Ectodermal cell (in vitro differentiated cells): ENCODE results near the gene YDJC.
"Not testable (repeated sequence)": the region's sequence is repeated elsewhere in the genome, so short reads cannot be mapped to it uniquely, and the experiment has no call there.

Experiments
- H3K27ac ChIP-seq: 2 replicates; pipeline ENCODE4 v1.7.0; 2013; ENCODE audit warnings: mild to moderate bottlenecking, low read depth, low read length; ENCODE audit not compliant: insufficient read depth, poor library complexity, severe bottlenecking
- H3K27me3 ChIP-seq: 2 replicates; pipeline ENCODE4 v1.7.0; 2013; ENCODE audit warnings: mild to moderate bottlenecking, low read length; ENCODE audit not compliant: insufficient read depth, control insufficient read depth, poor library complexity, severe bottlenecking
- H3K36me3 ChIP-seq: one replicate; pipeline ENCODE4 v1.7.0; 2013; ENCODE audit warnings: low read length; ENCODE audit not compliant: control insufficient read depth, insufficient read depth
- H3K4me1 ChIP-seq: one replicate; pipeline ENCODE4 v1.7.0; 2013; ENCODE audit warnings: low read length; ENCODE audit not compliant: control insufficient read depth, insufficient read depth
- H3K4me3 ChIP-seq: 2 replicates; pipeline ENCODE4 v1.7.0; 2013; ENCODE audit warnings: low read depth, low read length, control low read depth; ENCODE audit not compliant: insufficient read depth
- H3K9me3 ChIP-seq: 2 replicates; pipeline ENCODE4 v1.7.0; 2013; ENCODE audit warnings: mild to moderate bottlenecking, low read length, moderate library complexity; ENCODE audit not compliant: control insufficient read depth
- WGBS, 2 experiments: methylation state at CpG; one replicate each; pipeline ENCODE4 v1.1.7; 2013; ENCODE audit warnings: missing lambda C conversion rate in 2 of 2; 5-methylcytosine and 5-hydroxymethylcytosine counted together

Gene YDJC

DNA sequence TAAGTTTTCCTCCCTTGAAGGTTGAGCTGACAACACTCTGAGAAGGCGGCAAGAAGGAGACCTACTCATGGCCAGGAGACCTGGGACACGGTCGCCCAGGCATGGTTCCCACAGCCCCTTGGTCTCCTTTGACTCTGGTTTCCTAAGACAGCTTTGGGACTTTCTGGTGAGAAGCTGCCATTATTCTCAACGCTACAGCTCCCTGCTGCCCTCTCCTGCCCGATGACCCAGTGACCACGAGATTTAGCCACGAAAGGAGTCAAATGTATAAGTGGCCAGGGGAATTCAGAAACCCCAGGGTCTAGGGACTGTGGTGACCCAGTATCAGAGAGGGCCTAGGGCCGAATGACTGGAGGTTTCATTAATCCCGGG is 11.6 kb upstream of the YDJC start:
- Histone ChIP-seq H3K27ac (no peak overlapping the region), H3K4me3 (peak overlapping the region; percentile 63), H3K4me1 (peaks cover 3% of the 10 kb centered on the region), H3K36me3 (peaks cover 4% of the 10 kb centered on the region), H3K9me3 (no peaks in the 10 kb centered on the region), H3K27me3 (peaks cover 8% of the 10 kb centered on the region)
- WGBS, 2 experiments, result 9 to 11% methylated on average over 9 of the region's 9 CpGs

DNA sequence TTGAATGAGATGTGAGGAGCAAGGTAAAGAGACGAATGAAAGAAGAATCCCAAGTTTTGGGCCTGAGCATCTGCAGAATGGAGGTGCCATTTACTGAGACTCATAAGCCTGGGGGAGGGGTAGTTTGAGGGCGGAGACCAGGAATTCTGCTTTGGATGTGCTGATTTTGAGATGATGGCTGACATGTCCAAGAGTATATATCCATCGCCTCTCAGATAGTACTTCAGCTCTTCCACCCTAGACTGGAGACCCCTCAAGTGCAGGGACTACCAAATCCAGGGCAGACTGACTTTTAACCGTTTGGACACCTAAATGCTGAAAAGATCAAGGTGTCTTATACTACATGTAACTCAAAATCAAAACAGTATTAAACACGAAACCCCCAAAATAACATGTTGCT is 11.0 kb upstream of the YDJC start:
- peaks cover 4% of the 10 kb centered on the region for H3K36me3 ChIP-seq
- no peak overlapping the region for H3K27ac ChIP-seq
- 91 to 93% methylated on average over 5 of the region's 5 CpGs for WGBS, 2 experiments
- H3K4me1 ChIP-seq, result peaks cover 3% of the 10 kb centered on the region
- no peaks in the 10 kb centered on the region for H3K9me3 ChIP-seq
- peaks cover 8% of the 10 kb centered on the region for H3K27me3 ChIP-seq
- no peak overlapping the region for H3K4me3 ChIP-seq

DNA sequence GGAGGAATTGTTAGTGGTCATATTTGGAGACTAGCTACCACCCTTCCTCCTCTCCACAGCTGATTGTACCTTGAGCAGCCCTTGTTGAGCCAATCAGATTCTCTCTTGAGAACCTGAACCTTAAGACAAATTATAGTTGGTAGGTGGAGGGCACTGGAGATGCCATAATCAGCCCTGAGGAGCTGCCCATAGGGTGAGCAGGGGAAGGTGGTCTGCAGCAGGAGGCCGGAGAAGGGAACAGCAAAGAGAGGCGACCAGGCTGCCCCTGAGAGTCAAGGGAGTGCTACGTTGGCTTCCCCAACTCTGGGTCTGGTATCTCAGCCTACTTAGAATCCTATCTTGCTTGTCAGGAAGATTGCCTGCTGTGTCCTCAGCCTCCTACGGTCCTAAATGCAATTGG is 9.5 kb upstream of the YDJC start:
- H3K27ac ChIP-seq, result no peak overlapping the region
- peaks cover 3% of the 10 kb centered on the region for H3K4me1 ChIP-seq
- no peaks in the 10 kb centered on the region for H3K9me3 ChIP-seq
- H3K27me3 ChIP-seq, result peaks cover 8% of the 10 kb centered on the region
- no peaks in the 10 kb centered on the region for H3K36me3 ChIP-seq
- H3K4me3 ChIP-seq, result no peak overlapping the region
- 84 to 86% methylated on average over 4 of the region's 4 CpGs for WGBS, 2 experiments

DNA sequence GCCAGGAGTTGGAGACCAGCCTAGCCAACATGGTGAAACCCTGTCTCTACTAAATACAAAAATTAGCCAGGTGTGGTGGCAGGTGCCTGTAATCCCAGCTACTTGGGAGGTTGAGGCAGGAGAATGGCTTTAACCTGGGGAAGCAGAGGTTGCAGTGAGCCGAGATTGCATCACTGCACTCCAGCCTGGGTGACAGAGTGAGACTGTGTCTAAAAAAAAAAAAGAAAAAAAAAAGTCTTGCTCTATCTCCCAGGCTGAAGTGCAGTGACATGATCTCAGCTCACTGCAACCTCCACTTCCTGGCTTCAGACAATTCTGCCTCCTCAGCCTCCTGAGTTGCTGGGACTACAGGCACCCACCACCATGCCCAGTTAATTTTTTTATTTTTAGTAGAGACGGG is 7.6 kb upstream of the YDJC start:
- not testable (repeated sequence) for H3K4me1 ChIP-seq, H3K27me3 ChIP-seq, H3K36me3 ChIP-seq

DNA sequence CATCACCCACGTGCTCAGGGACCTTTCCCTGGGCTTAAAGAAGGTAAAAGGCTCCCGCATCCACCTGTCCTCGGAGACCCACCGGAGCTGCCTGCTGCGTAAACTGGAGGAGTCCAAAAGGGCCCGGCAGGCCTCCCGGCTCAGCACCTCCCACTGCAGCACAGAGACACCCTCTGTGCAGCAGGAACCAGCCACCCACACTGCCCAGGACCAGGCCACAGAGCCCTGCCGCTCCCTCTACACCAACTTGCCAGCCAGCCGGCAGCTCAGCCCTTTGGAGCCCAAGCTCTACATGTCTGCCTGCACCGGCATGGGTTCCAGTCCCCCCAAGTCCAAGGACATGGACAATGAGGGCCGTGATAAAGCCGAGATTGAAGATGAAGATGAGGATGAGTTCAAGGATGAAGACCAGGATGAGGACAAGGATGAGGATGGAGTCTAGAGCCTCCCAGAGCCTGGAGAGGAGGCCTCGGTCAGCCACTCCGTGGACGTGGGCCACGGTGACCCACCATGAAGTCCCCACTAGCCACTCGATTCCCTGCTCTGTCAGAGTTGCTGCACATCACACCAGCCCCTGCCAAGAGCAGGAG is 6.9 kb upstream of the YDJC start:
- H3K9me3 ChIP-seq, result no peaks in the 10 kb centered on the region
- H3K4me1 ChIP-seq, result peaks cover 3% of the 10 kb centered on the region
- H3K36me3 ChIP-seq, result no peaks in the 10 kb centered on the region
- no peak overlapping the region for H3K27ac ChIP-seq
- H3K4me3 ChIP-seq, result no peak overlapping the region
- 90 to 91% methylated on average over 17 of the region's 17 CpGs for WGBS, 2 experiments
- no peaks in the 10 kb centered on the region for H3K27me3 ChIP-seq

More for the DNA sequence above, 7.6 kb upstream of the YDJC start:
- H3K4me3 ChIP-seq, H3K9me3 ChIP-seq, H3K27ac ChIP-seq: not testable (repeated sequence)
- WGBS, 2 experiments, result 85 to 97% methylated on average over 2 of the region's 2 CpGs

DNA sequence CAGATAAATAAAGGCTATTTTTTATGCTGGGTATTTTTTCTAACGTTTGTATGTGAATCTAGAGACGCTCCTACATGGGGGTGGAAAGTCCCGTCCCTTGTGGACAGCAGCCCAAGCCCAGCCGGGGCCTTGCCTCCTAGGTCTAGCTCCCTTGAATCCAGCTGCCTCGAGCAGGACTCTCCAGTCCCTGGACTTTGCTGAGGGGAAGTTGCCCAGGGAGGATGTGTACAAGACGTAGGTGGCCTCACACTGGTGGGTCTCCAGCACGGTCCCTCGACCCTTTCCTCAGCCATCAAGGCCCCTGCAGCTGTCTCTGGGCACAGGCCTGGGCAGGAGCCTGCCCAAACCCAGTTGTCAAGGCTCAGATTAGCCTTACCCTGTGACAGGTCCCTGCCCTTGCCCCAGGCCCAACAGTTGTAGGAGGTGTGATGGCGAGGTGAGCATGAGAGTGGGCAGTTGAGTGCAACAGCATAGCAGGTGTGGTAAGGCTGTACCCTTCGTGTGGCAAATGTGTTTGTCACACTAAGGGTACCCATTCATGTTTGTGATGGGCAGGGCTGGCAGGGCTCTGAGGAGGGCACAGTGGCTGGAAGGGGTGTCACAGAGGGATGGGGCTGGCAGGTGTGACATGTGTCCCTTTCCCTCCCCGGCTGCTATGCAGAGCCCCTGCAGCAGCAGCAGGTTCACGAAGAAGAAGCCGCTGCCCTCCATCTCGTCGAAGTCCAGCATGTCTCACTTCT is 6.1 kb upstream of the YDJC start:
- no peak overlapping the region for H3K27ac ChIP-seq
- 87 to 89% methylated on average over 15 of the region's 15 CpGs for WGBS, 2 experiments
- no peak overlapping the region for H3K4me3 ChIP-seq

DNA sequence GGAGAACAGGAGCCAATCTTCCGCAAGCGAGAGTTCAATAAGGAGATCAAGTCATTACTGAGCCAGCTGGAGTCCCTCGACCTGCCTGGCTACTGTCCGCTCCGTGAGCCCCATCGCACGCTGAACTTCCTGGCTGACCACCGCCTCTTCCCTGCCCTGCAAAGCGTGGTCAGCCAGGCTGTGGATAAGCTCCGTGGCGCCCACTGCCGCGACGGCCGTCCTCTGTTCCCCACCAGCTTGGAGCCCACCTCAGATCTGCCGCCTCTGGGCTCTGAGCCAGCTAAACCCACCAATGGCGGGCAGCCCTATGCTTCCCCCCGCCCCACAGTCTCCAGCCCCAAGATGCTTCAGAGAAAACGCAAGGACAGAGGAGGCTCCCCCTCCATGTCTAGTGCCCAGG is 5.0 kb upstream of the YDJC start:
- Histone ChIP-seq H3K4me3 (no peak overlapping the region), H3K27ac (no peak overlapping the region), H3K9me3 (no peaks in the 10 kb centered on the region), H3K36me3 (no peaks in the 10 kb centered on the region), H3K4me1 (no peaks in the 10 kb centered on the region), H3K27me3 (no peaks in the 10 kb centered on the region)
- WGBS, 2 experiments, result 88 to 91% methylated on average over 19 of the region's 19 CpGs

More for the DNA sequence above, 6.1 kb upstream of the YDJC start:
- Histone ChIP-seq H3K4me1 (no peaks in the 10 kb centered on the region), H3K36me3 (no peaks in the 10 kb centered on the region), H3K27me3 (no peaks in the 10 kb centered on the region), H3K9me3 (no peaks in the 10 kb centered on the region)

DNA sequence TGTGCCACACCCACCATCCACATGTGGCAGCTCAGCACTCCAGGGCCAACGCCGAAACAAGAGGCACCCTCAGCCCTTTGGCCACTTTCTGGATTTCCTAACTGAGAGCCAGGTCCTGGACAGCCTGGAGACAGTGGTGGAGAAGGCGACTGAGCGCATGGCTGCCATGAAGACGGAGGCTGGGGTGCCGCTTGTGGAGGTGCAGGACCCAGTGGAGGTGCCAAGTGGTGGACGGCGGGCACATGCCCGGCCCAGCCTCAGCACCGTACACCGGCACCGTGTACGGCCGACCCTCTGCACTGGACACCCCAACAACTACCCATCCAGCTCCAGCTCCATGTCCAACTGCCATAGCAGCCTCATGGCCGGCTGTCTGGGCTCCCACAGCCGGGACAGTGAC is 4.3 kb upstream of the YDJC start:
- Histone ChIP-seq H3K4me1 (no peaks in the 10 kb centered on the region), H3K4me3 (no peak overlapping the region), H3K27ac (no peak overlapping the region), H3K27me3 (no peaks in the 10 kb centered on the region), H3K36me3 (no peaks in the 10 kb centered on the region), H3K9me3 (no peaks in the 10 kb centered on the region)
- 94 to 95% methylated on average over 16 of the region's 16 CpGs for WGBS, 2 experiments

DNA sequence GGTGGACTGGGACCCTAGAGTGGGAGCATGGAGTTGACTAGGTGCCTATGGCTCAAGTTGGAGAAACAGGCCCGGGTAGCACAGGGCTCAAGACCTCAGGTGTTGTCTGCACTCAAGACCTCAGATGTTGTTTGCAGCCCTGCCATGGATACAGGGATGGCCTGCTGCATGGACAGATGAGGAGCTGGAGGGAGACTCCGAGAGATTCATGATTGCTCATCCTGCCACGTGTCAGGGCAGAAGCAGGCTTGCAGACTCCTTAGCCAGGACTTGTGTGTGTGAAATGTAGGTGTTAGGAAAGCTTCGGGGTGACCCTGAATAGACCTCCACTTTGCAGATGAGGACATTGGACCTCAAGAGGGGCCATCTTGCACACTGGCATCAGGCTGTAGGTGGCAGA is 3.7 kb upstream of the YDJC start:
- 94 to 95% methylated on average over 4 of the region's 4 CpGs for WGBS, 2 experiments
- Histone ChIP-seq H3K27ac (no peak overlapping the region), H3K9me3 (no peaks in the 10 kb centered on the region), H3K4me3 (no peak overlapping the region), H3K27me3 (no peaks in the 10 kb centered on the region), H3K36me3 (no peaks in the 10 kb centered on the region), H3K4me1 (no peaks in the 10 kb centered on the region)

DNA sequence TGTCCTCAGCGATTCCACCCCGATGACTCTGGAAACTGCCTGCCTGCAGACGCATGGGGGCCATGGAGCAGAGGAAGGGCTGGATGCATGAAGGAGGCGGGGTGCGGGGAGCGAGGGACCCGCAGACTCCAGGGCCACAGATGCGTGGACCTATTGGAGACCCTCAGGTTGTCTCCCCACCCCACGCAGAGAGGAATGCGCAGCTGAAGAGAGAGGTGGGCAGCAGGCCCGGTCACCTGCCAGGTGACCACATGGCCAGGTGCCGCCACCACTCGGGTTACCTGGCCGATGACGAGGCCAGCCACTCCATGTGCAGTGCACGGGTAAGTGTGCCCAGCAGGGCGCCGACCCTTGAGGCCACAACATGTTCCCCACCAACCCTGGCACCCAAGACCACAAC is 3.1 kb upstream of the YDJC start:
- no peaks in the 10 kb centered on the region for H3K36me3 ChIP-seq
- WGBS, 2 experiments, result 95 to 96% methylated on average over 18 of the region's 18 CpGs
- no peaks in the 10 kb centered on the region for H3K27me3 ChIP-seq
- H3K4me3 ChIP-seq, result no peak overlapping the region
- no peak overlapping the region for H3K27ac ChIP-seq
- H3K4me1 ChIP-seq, result peaks cover 3% of the 10 kb centered on the region
- H3K9me3 ChIP-seq, result no peaks in the 10 kb centered on the region
